Adipocyte (in vitro differentiated cells): ENCODE results near the gene CLTA.
"Not testable (repeated sequence)": the region's sequence is repeated elsewhere in the genome, so short reads cannot be mapped to it uniquely, and the experiment has no call there.

Experiments used
- DNase-seq: peaks from one replicate; pipeline ENCODE4 v3.0.0-alpha.2; 2015; ENCODE audit warnings: low read depth
- H3K27me3 ChIP-seq: replicated peaks from 2 replicates; pipeline ENCODE4 v1.7.0; 2013; ENCODE audit warnings: mild to moderate bottlenecking, low read length, moderate library complexity; ENCODE audit not compliant: control insufficient read depth, insufficient read depth
- H3K36me3 ChIP-seq: 2 replicates; pipeline ENCODE4 v1.7.0; 2013; ENCODE audit warnings: low read length, mild to moderate bottlenecking, moderate library complexity; ENCODE audit not compliant: control insufficient read depth, insufficient read depth, severe bottlenecking
- H3K4me1 ChIP-seq: 2 replicates; pipeline ENCODE4 v1.7.0; 2013; ENCODE audit warnings: mild to moderate bottlenecking, low read length, moderate library complexity; ENCODE audit not compliant: control insufficient read depth, insufficient read depth
- H3K4me3 ChIP-seq: 2 replicates; pipeline ENCODE4 v1.7.0; 2013; ENCODE audit warnings: mild to moderate bottlenecking, low read length, moderate library complexity
- H3K9ac ChIP-seq: 2 replicates; pipeline ENCODE4 v1.7.0; 2013; ENCODE audit warnings: mild to moderate bottlenecking, low read length, moderate library complexity
- H3K9me3 ChIP-seq: 2 replicates; pipeline ENCODE4 v1.7.0; 2013; ENCODE audit warnings: mild to moderate bottlenecking, low read length, moderate library complexity; ENCODE audit not compliant: control insufficient read depth

CLTA gene

GRCh38 chr9:36170531-36170930 is 20.2 kb upstream of the CLTA start:
- H3K9me3 ChIP-seq: no peaks in the 10 kb centered on the region
- no peak overlapping the region for H3K9ac ChIP-seq
- no peak overlapping the region for H3K4me3 ChIP-seq
- peaks cover 4% of the 10 kb centered on the region for H3K4me1 ChIP-seq
- no peaks in the 10 kb centered on the region for H3K36me3 ChIP-seq
- H3K27me3 ChIP-seq: no peaks in the 10 kb centered on the region
- no peak for DNase-seq

- no peak overlapping the region for H3K4me3 ChIP-seq
These were observed 16.9 kb upstream of the CLTA start for GRCh38 chr9:36173861-36174260.

DNA sequence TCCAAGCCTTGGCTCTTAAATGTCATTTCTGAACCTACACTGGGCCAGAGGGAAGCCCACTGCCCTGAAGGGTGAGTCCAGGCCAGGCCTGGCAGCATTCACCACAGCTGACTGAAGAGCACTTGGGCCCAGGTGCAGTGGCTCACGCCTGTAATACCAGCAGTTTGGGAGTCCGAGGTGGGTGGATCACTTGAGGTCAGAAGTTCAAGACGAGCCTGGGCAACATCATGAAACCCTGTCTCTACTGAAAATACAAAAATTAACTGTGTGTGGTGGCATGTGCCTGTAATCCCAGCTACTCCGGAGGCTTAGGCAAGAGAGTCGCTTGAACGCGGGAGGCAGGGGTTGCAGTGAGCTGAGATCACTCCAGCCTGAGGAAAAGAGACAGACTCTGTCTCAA is 16.4 kb upstream of the CLTA start:
- H3K9me3 ChIP-seq: no peaks in the 10 kb centered on the region
- no peaks in the 10 kb centered on the region for H3K36me3 ChIP-seq
- DNase-seq: no peak
- no peak overlapping the region for H3K9ac ChIP-seq
- H3K4me3 ChIP-seq: no peak overlapping the region
- H3K4me1 ChIP-seq: no peaks in the 10 kb centered on the region
- no peaks in the 10 kb centered on the region for H3K27me3 ChIP-seq

More at GRCh38 chr9:36173861-36174260, 16.9 kb upstream of the CLTA start:
- no peaks in the 10 kb centered on the region for H3K27me3 ChIP-seq
- no peaks in the 10 kb centered on the region for H3K36me3 ChIP-seq
- DNase-seq: no peak
- no peaks in the 10 kb centered on the region for H3K4me1 ChIP-seq
- no peak overlapping the region for H3K9ac ChIP-seq
- no peaks in the 10 kb centered on the region for H3K9me3 ChIP-seq

GRCh38 chr9:36174731-36175130 is 16.0 kb upstream of the CLTA start:
- no peaks in the 10 kb centered on the region for H3K4me1 ChIP-seq
- no peaks in the 10 kb centered on the region for H3K9me3 ChIP-seq
- no peak overlapping the region for H3K4me3 ChIP-seq
- DNase-seq: no peak
- H3K27me3 ChIP-seq: no peaks in the 10 kb centered on the region
- no peak overlapping the region for H3K9ac ChIP-seq
- no peaks in the 10 kb centered on the region for H3K36me3 ChIP-seq

- not testable (repeated sequence) for H3K36me3 ChIP-seq, H3K4me1 ChIP-seq, DNase-seq, H3K9ac ChIP-seq, H3K27me3 ChIP-seq, H3K4me3 ChIP-seq, H3K9me3 ChIP-seq
These were observed 15.5 kb upstream of the CLTA start for GRCh38 chr9:36175209-36175608.

GRCh38 chr9:36176496-36176895 is 14.2 kb upstream of the CLTA start:
- not testable (repeated sequence) for H3K9me3 ChIP-seq, H3K4me3 ChIP-seq, H3K9ac ChIP-seq, H3K36me3 ChIP-seq, H3K4me1 ChIP-seq, H3K27me3 ChIP-seq, DNase-seq

DNA sequence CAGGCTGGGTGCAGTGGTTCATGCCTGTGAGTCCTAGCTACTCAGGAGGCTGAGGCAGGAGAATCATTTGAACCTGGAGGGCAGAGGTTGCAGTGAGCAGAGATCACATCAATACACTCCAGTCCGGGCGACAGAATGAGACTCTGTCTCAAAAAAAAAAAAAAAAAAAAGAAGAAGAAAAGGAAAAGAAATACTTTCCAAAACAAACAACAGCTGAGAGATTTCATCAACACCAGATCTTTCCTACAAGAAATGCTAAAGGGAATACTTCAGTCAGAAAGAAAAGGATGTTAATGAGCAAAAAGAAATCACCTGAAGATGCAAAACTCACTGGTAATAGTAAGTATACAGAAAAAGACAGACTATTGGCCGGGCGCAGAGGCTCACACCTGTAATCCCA is 13.2 kb upstream of the CLTA start:
- Histone ChIP-seq H3K4me3 (no peak overlapping the region), H3K27me3 (no peaks in the 10 kb centered on the region), H3K9ac (no peak overlapping the region), H3K36me3 (no peaks in the 10 kb centered on the region), H3K4me1 (no peaks in the 10 kb centered on the region), H3K9me3 (no peaks in the 10 kb centered on the region)
- no peak for DNase-seq

DNA sequence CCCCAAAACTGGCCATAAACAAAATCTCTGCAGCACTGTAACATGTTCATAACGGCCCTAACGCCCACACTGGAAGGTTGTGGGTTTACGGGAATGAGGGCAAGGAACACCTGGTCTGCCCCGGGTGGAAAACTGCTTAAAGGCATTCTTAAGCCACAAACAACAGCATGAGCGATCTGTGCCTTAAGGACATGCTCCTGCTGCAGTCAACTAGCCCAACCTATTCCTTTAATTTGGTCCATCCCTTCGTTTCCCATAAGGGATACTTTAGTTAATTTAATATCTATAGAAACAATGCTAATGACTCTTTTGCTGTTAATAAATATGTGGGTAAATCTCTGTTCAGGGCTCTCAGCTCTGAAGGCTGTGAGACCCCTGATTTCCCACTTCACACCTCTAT is 10.5 kb upstream of the CLTA start:
- H3K9me3 ChIP-seq, H3K4me3 ChIP-seq, DNase-seq, H3K4me1 ChIP-seq, H3K9ac ChIP-seq, H3K27me3 ChIP-seq, H3K36me3 ChIP-seq: not testable (repeated sequence)

GRCh38 chr9:36187414-36187813 is 3.3 kb upstream of the CLTA start:
- Histone ChIP-seq H3K36me3 (no peaks in the 10 kb centered on the region), H3K4me3 (no peak overlapping the region), H3K9ac (peak overlapping the region; percentile 13), H3K4me1 (peaks cover 22% of the 10 kb centered on the region), H3K9me3 (no peaks in the 10 kb centered on the region), H3K27me3 (no peaks in the 10 kb centered on the region)
- peak; percentile 25 for DNase-seq

DNA sequence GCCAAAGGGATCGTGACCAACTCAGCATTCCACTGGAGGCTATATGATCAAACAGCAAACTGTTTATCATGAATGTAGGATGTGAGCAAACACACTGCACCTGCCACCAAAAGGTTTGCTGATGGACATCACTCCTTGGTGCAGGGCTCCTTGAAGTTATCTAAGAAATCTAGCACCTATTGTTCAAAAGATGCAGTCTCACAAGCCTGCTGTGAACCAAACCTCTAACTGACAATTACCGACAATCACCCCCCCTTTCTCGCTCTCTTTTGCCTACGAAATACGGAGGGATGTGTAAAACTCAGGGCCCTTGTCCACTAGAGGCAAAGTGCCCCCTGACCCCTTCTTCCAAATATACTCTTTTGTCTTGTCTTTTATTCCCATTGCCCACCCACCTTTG is 2.5 kb upstream of the CLTA start:
- no peaks in the 10 kb centered on the region for H3K9me3 ChIP-seq

DNA sequence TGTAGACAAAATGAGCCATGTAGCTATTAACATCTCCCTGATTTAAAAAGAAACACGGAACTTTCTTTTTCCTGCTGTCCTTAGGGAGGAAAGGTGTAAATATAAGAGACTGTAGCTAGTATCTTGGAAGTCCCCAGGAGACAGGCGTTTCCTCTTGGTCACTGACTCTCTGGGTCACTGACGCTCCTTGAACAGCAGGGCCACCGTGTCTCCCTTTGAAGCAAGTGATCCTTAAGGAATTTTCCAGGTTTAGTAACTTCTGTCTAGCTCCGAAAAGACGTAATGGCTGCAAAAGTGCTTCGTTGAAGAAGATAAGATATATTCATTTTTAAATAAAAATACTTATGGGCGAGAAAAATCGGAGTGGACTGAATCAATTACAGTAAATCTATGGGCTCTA is 745 bp upstream of the CLTA start:
- Histone ChIP-seq H3K4me1 (peaks cover 46% of the 10 kb centered on the region), H3K9me3 (no peaks in the 10 kb centered on the region), H3K36me3 (no peaks in the 10 kb centered on the region), H3K27me3 (no peaks in the 10 kb centered on the region), H3K4me3 (peak overlapping the region; percentile 91), H3K9ac (peak overlapping the region; percentile 97)
- peak; percentile 24 for DNase-seq

More for the DNA sequence above, 2.5 kb upstream of the CLTA start:
- no peaks in the 10 kb centered on the region for H3K27me3 ChIP-seq
- H3K4me3 ChIP-seq: no peak overlapping the region
- DNase-seq: no peak
- H3K9ac ChIP-seq: no peak overlapping the region
- no peaks in the 10 kb centered on the region for H3K36me3 ChIP-seq
- H3K4me1 ChIP-seq: peaks cover 30% of the 10 kb centered on the region

- H3K9ac ChIP-seq: peak overlapping the region; percentile 97
- no peaks in the 10 kb centered on the region for H3K27me3 ChIP-seq
- H3K4me3 ChIP-seq: peak overlapping the region; percentile 91
- peaks cover 5% of the 10 kb centered on the region for H3K36me3 ChIP-seq
- peak; percentile 70 for DNase-seq
- peaks cover 46% of the 10 kb centered on the region for H3K4me1 ChIP-seq
- no peaks in the 10 kb centered on the region for H3K9me3 ChIP-seq
These were observed 547 bp downstream of the CLTA start for GRCh38 chr9:36191290-36191645.
